GM12878 (cell line): ENCODE measurements around the gene MEX3D. TPM values are rescaled to one million over a fixed set of nuclear protein-coding genes. Genes with fewer than 3 reads are reported as not detected.

Experiments used
- ATAC-seq: fragments of 200-7000 bp; cut with Tn5 transposase; 3 replicates; pipeline ENCODE4 v1.9.1; 2020; ENCODE audit warnings: mild to moderate bottlenecking, moderate library complexity
- BruUV-seq: library from RNA; stranded (reverse); fragments of 400-500 nt; replicated peaks from 2 replicates; lab custom pipeline; 2021; lab: Mats Ljungman, UMichigan
- CTCF ChIA-PET: fragments of 300-600 bp; sonication (Branson Sonifier 250); formaldehyde crosslinking; extraction: SDS; loops from one replicate; lab custom pipeline; 2021; ENCODE audit warnings: inconsistent platforms; lab: Yijun Ruan, JAX
- POLR2A ChIA-PET: fragments of 350-600 bp; formaldehyde crosslinking; extraction: SDS; loops from one replicate; lab custom pipeline; 2021; ENCODE audit warnings: inconsistent platforms; lab: Charles Lee
- RAD21 ChIA-PET: fragments of 300-600 bp; sonication (Branson Sonifier 250); formaldehyde crosslinking; loops from one replicate; lab custom pipeline; 2023; ENCODE audit warnings: antibody characterized with exemption; ENCODE audit not compliant: unreplicated experiment; lab: Charles Lee
- SMC1A ChIA-PET: fragments of 300-600 bp; sonication (Branson Sonifier 250); formaldehyde crosslinking; loops from one replicate; lab custom pipeline; 2023; ENCODE audit not compliant: unreplicated experiment, uncharacterized antibody; lab: Charles Lee
- DNase-seq: peaks from one replicate; pipeline ENCODE4 v3.0.0-alpha.2; 2011; ENCODE audit warnings: low read depth, low spot score
- FAIRE-seq: peaks from 3 replicates; lab custom pipeline; 2011; peaks lifted over from hg19 to GRCh38; lab: Jason Lieb, UNC
- H2AFZ ChIP-seq: 2 replicates; pipeline ENCODE4 v1.6.0; 2011; ENCODE audit warnings: low read depth, low read length, control low read depth; ENCODE audit not compliant: control insufficient read depth
- H3K27ac ChIP-seq: 2 replicates; pipeline ENCODE4 v1.5.1; 2011; ENCODE audit warnings: control low read depth; ENCODE audit not compliant: control insufficient read depth, insufficient read depth
- H3K27me3 ChIP-seq, 2 experiments: replicated peaks in 1 of 2; 2 replicates each; pipeline versions ENCODE4 v1.6.0 to v1.6.1; 2011; ENCODE audit warnings: low read length in 1 of 2; ENCODE audit not compliant: control insufficient read depth in 2 of 2, insufficient read depth in 2 of 2
- H3K36me3 ChIP-seq, 2 experiments: 2 replicates each; pipeline ENCODE4 v1.5.1; 2011; ENCODE audit warnings: low read length in 1 of 2; ENCODE audit not compliant: control insufficient read depth in 2 of 2, insufficient read depth in 2 of 2
- H3K4me1 ChIP-seq: 2 replicates; pipeline ENCODE4 v1.6.1; 2011; ENCODE audit warnings: mild to moderate bottlenecking, low read length, moderate library complexity, mixed read lengths; ENCODE audit not compliant: control insufficient read depth, insufficient read depth
- H3K4me2 ChIP-seq: 2 replicates; pipeline ENCODE4 v1.6.0; 2011; ENCODE audit warnings: control low read depth; ENCODE audit not compliant: control insufficient read depth, insufficient read depth
- H3K4me3 ChIP-seq: fragments of 200-600 bp; sonication (generic); 2 replicates; pipeline ENCODE4 v1.5.1; 2016
- H3K79me2 ChIP-seq: 2 replicates; pipeline ENCODE4 v1.6.0; 2011; ENCODE audit warnings: low read length; ENCODE audit not compliant: control insufficient read depth, insufficient read depth
- H3K9ac ChIP-seq: 2 replicates; pipeline ENCODE4 v1.8.0; 2011; ENCODE audit warnings: low read length, control low read depth, mixed read lengths; ENCODE audit not compliant: control insufficient read depth, insufficient read depth
- H3K9me3 ChIP-seq: replicated peaks from 3 replicates; pipeline ENCODE4 v1.5.1; 2011; ENCODE audit warnings: mild to moderate bottlenecking, low read length; ENCODE audit not compliant: control insufficient read depth, insufficient read depth
- H4K20me1 ChIP-seq: 2 replicates; pipeline ENCODE4 v1.6.0; 2011; ENCODE audit not compliant: control insufficient read depth, insufficient read depth
- CBFB ChIP-seq: IDR thresholded peaks from 2 replicates; pipeline ENCODE4 v1.6.1; 2016; ENCODE audit warnings: antibody characterized with exemption, low read depth
- IKZF2 ChIP-seq, 2 experiments: fragments of 450-650 bp; IDR thresholded peaks; 2 replicates each; pipeline ENCODE4 v1.6.1; 2017; ENCODE audit warnings: mild to moderate bottlenecking in 2 of 2, moderate library complexity in 2 of 2
- KAT2A ChIP-seq: conservative IDR thresholded peaks from 2 replicates; pipeline ENCODE4 v1.6.1; 2011; ENCODE audit warnings: low read depth, low read length; ENCODE audit not compliant: control insufficient read depth
- MTA3 ChIP-seq: IDR thresholded peaks from 2 replicates; pipeline ENCODE4 v1.6.1; 2012; ENCODE audit warnings: low read length, inconsistent platforms, borderline replicate concordance
- RBBP5 ChIP-seq: fragments of 200-600 bp; sonication (generic); conservative IDR thresholded peaks from 2 replicates; pipeline ENCODE4 v1.6.1; 2016
- SRF ChIP-seq, 2 experiments: IDR thresholded peaks; 2 replicates each; pipeline ENCODE4 v1.6.1; 2011; ENCODE audit warnings: low read depth in 2 of 2, low read length in 2 of 2, mild to moderate bottlenecking in 1 of 2, moderate library complexity in 1 of 2
- WGBS: methylation state at CpG from one replicate; pipeline ENCODE4 v1.1.6; 2016; ENCODE audit warnings: low lambda C conversion rate; ENCODE audit not compliant: insufficient replicate concordance, insufficient coverage; ENCODE audit errors: missing lambda C conversion rate; 5-methylcytosine and 5-hydroxymethylcytosine counted together
- in situ Hi-C: fragments of 300-500 bp; cut with MboI; formaldehyde crosslinking; loops from 9 replicates; pipeline ENCODE4 v1.14.3; 2018; ENCODE audit warnings: mixed read lengths
- intact Hi-C: fragments of 100-400 bp; cut with micrococcal nuclease; formaldehyde crosslinking; loops from one replicate; pipeline ENCODE4 v1.14.2; 2022; ENCODE audit not compliant: unreplicated experiment
- polyA plus RNA-seq, 11 experiments: library from polyadenylated mRNA; depleted of rRNA in 4 of 11; unstranded in 6 of 11; stranded (reverse) in 5 of 11; fragments of >200 nt; fragmentation: Nextera tagmentation in 4 of 11; fragmentation: Illumina TruSeq in 1 of 11; extraction: Ambion mirVana in 4 of 11; extraction: Trizol in 1 of 11; gene quantifications; 1 replicate in 1 of 11; 2 replicates in 10 of 11; pipeline versions ENCODE4 v1.2.1 to v1.2.3, GENCODE V29; 2011 to 2016; ENCODE audit warnings: inconsistent platforms in 2 of 11, missing spikeins in 2 of 11, low read depth in 1 of 11
- total RNA-seq, 4 experiments: library from RNA; depleted of rRNA in 3 of 4; stranded (reverse); fragments of >200 nt in 3 of 4; fragmentation: Illumina TruSeq in 1 of 4; extraction: Trizol in 1 of 4; gene quantifications; 2 replicates each; pipeline versions ENCODE4 v1.2.1 to v1.2.3, GENCODE V29; 2013 to 2021
- TF ChIP-seq, protein P1 (sequence below): fragments of 450-650 bp; conservative IDR thresholded peaks from 2 replicates; pipeline ENCODE4 v1.6.1; 2017; ENCODE audit warnings: mild to moderate bottlenecking, moderate library complexity
- TF ChIP-seq, protein P2 (sequence below): IDR thresholded peaks from 2 replicates; pipeline ENCODE4 v1.6.1; 2012; ENCODE audit warnings: improper control_type of control experiment, low read depth, low read length; ENCODE audit not compliant: insufficient replicate concordance

MEX3D gene
- total and polyA plus RNA-seq, 10 of the 15 experiments (the other 5 are each of a cell fraction or from before 2014, with no cell fraction given): 0.18 to 6.8 (median 0.81) TPM

DNA sequence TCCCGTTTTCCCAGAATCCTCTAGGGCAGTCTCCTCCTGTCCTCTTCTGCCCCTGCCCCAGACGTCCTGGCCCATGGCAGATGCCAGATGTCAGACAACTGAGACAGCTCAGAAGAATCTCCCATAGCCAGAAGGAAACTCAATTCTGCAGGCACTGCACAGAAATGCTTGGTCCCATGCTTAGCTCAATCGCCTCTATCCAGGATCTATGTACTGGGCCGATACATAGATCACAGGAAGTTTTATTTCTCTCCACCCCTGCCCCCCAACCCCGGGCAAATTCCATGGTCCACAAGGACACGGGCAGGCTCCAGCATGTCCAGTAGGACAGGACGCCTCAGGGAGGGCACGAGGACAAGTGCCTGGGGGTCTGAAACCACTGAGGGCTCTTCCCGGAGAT is 19.7 kb upstream of the MEX3D start:
- in situ Hi-C loops (no loop called here), intact Hi-C loops (no loop called here)
- ChIA-PET POLR2A (no interaction called here), CTCF (interaction anchor here (4.4 kb wide), 1 partner anchor 84 kb away, joined by 55 read pairs; no protein-coding TSS in a partner anchor), SMC1A (interaction anchor here (0.6 kb wide), 1 partner anchor 18 kb away, joined by 3 read pairs; no protein-coding TSS in a partner anchor), RAD21 (no interaction called here)
- no peak for FAIRE-seq
- Histone ChIP-seq H3K27me3 (no peaks in the 10 kb centered on the region), H3K4me3 (no peak overlapping the region), H4K20me1 (no peaks in the 10 kb centered on the region), H3K4me2 (no peak overlapping the region), H3K36me3 (peaks cover 4 to 7% of the 10 kb centered on the region in 2 experiments; a peak in 3 of 4 replicates), H3K4me1 (peaks cover 4% of the 10 kb centered on the region; the same call in 1 of the 2 replicates), H3K9ac (no peak overlapping the region), H2AFZ (no peak overlapping the region), H3K27ac (no peak overlapping the region)
- WGBS: 93% methylated on average over 9 of the region's 9 CpGs
- ATAC-seq: no peak
- DNase-seq: no peak
- BruUV-seq: no TSS peak
- TF ChIP-seq MTA3: no peak
- TF ChIP-seq, protein P1, sequence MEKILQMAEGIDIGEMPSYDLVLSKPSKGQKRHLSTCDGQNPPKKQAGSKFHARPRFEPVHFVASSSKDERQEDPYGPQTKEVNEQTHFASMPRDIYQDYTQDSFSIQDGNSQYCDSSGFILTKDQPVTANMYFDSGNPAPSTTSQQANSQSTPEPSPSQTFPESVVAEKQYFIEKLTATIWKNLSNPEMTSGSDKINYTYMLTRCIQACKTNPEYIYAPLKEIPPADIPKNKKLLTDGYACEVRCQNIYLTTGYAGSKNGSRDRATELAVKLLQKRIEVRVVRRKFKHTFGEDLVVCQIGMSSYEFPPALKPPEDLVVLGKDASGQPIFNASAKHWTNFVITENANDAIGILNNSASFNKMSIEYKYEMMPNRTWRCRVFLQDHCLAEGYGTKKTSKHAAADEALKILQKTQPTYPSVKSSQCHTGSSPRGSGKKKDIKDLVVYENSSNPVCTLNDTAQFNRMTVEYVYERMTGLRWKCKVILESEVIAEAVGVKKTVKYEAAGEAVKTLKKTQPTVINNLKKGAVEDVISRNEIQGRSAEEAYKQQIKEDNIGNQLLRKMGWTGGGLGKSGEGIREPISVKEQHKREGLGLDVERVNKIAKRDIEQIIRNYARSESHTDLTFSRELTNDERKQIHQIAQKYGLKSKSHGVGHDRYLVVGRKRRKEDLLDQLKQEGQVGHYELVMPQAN: no peak
- TF ChIP-seq CBFB: no peak
- TF ChIP-seq SRF (IDR thresholded peaks at IDR 0.05; ENCODE audit: low read depth in 2 of 2, low read length in 2 of 2): no peak
- TF ChIP-seq, all 136 proteins: peak for 0
- Histone ChIP-seq H3K9me3 (no peaks in the 10 kb centered on the region), H3K79me2 (peaks cover 37% of the 10 kb centered on the region)

DNA sequence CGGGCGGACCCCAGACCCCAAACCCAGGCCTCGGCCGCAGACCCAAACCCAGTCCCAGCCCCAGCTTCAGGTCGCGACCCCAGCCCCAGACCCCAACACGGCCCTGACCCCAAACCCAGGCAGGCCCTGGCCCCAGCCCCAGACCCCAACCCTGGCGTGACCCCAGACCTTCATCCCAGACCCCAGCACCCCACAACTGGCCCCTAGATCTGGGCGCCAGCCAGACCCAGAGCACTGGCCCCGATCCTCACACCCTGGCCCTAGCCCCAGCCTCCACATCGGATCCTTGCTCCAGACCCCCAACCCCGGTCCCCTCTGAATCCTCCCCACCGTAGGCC is 17.1 kb upstream of the MEX3D start:
- Histone ChIP-seq H3K27ac (no peak overlapping the region), H3K4me3 (no peak overlapping the region), H3K4me2 (no peak overlapping the region), H3K36me3 (peaks cover 9 to 17% of the 10 kb centered on the region in 2 experiments), H3K79me2 (peaks cover 17% of the 10 kb centered on the region), H2AFZ (no peak overlapping the region), H3K4me1 (0 out of 2 replicates have a peak, but pooled peaks cover 1% of the 10 kb centered on the region), H3K9me3 (no peaks in the 10 kb centered on the region), H4K20me1 (no peaks in the 10 kb centered on the region), H3K27me3 (no peaks in the 10 kb centered on the region), H3K9ac (no peak overlapping the region)
- ChIA-PET RAD21 (no interaction called here), SMC1A (no interaction called here), POLR2A (no interaction called here), CTCF (no interaction called here)
- 96% methylated on average over 7 of the region's 13 CpGs for WGBS
- ATAC-seq: no peak
- DNase-seq: no peak
- in situ Hi-C loops: no loop called here
- no TSS peak for BruUV-seq
- intact Hi-C loops: no loop called here
- no peak for FAIRE-seq
- TF ChIP-seq, protein P2, sequence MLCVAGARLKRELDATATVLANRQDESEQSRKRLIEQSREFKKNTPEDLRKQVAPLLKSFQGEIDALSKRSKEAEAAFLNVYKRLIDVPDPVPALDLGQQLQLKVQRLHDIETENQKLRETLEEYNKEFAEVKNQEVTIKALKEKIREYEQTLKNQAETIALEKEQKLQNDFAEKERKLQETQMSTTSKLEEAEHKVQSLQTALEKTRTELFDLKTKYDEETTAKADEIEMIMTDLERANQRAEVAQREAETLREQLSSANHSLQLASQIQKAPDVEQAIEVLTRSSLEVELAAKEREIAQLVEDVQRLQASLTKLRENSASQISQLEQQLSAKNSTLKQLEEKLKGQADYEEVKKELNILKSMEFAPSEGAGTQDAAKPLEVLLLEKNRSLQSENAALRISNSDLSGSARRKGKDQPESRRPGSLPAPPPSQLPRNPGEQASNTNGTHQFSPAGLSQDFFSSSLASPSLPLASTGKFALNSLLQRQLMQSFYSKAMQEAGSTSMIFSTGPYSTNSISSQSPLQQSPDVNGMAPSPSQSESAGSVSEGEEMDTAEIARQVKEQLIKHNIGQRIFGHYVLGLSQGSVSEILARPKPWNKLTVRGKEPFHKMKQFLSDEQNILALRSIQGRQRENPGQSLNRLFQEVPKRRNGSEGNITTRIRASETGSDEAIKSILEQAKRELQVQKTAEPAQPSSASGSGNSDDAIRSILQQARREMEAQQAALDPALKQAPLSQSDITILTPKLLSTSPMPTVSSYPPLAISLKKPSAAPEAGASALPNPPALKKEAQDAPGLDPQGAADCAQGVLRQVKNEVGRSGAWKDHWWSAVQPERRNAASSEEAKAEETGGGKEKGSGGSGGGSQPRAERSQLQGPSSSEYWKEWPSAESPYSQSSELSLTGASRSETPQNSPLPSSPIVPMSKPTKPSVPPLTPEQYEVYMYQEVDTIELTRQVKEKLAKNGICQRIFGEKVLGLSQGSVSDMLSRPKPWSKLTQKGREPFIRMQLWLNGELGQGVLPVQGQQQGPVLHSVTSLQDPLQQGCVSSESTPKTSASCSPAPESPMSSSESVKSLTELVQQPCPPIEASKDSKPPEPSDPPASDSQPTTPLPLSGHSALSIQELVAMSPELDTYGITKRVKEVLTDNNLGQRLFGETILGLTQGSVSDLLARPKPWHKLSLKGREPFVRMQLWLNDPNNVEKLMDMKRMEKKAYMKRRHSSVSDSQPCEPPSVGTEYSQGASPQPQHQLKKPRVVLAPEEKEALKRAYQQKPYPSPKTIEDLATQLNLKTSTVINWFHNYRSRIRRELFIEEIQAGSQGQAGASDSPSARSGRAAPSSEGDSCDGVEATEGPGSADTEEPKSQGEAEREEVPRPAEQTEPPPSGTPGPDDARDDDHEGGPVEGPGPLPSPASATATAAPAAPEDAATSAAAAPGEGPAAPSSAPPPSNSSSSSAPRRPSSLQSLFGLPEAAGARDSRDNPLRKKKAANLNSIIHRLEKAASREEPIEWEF: no peak
- TF ChIP-seq IKZF2 (IDR thresholded peaks at IDR 0.05) (no peak), KAT2A (no peak), RBBP5 (no peak)
